Gastroesophageal sphincter (tissue), 4 donors: ENCODE data around the gene COL18A1. TPM values are rescaled to one million over a fixed set of nuclear protein-coding genes. Genes with fewer than 3 reads are reported as not detected.

Experiments used
- ATAC-seq: fragments of 150-250 bp; one replicate; pipeline ENCODE4 v1.9.1; 2016; ENCODE audit warnings: mild to moderate bottlenecking, moderate library complexity
- H3K27ac ChIP-seq, 4 donors: fragments of 200-600 bp; sonication (generic) in 3 of 4; 1 replicate in 3 of 4; 2 replicates in 1 of 4; pipeline ENCODE4 v1.5.1; 2016 to 2019
- H3K27me3 ChIP-seq: fragments of 200-600 bp; sonication (generic); one replicate; pipeline ENCODE4 v1.5.1; 2019
- H3K36me3 ChIP-seq, 2 donors: fragments of 200-600 bp; sonication (generic); one replicate each; pipeline ENCODE4 v1.5.1; 2019; ENCODE audit warnings: control low read depth in 1 of 2
- H3K4me1 ChIP-seq, 3 donors: fragments of 200-600 bp; sonication (generic); 1 replicate in 2 of 3; 2 replicates in 1 of 3; pipeline ENCODE4 v1.5.1; 2016 to 2019; ENCODE audit warnings: control low read depth in 2 of 3
- H3K4me3 ChIP-seq, 2 donors: fragments of 200-600 bp; sonication (generic); one replicate each; pipeline ENCODE4 v1.5.1; 2019; ENCODE audit warnings: mild to moderate bottlenecking in 1 of 2, moderate library complexity in 1 of 2
- H3K9me3 ChIP-seq, 3 donors: fragments of 200-600 bp; sonication (generic); one replicate each; pipeline ENCODE4 v1.5.1; 2017 to 2019; ENCODE audit warnings: control low read depth in 2 of 3
- EP300 ChIP-seq: sonication (generic); formaldehyde crosslinking; IDR thresholded peaks from one replicate; pipeline ENCODE4 v1.6.1; 2017; ENCODE audit warnings: antibody characterized with exemption, mild to moderate bottlenecking
- POLR2A ChIP-seq, 2 donors: fragments of 450-650 bp; IDR thresholded peaks; one replicate each; pipeline ENCODE4 v1.6.1; 2017; ENCODE audit warnings: antibody characterized with exemption in 2 of 2, mild to moderate bottlenecking in 2 of 2, moderate library complexity in 1 of 2
- POLR2AphosphoS5 ChIP-seq: sonication (generic); formaldehyde crosslinking; IDR thresholded peaks from one replicate; pipeline ENCODE4 v1.6.1; 2017; ENCODE audit warnings: antibody characterized with exemption
- WGBS, 2 donors: methylation state at CpG; one replicate each; pipeline ENCODE4 v1.1.5; 2018; ENCODE audit warnings: low coverage in 1 of 2; 5-methylcytosine and 5-hydroxymethylcytosine counted together
- total RNA-seq, 4 donors: library from RNA; depleted of rRNA; stranded (reverse); fragments of >200 nt; gene quantifications; one replicate each; pipeline ENCODE4 v1.1.0, GENCODE V29; 2016
- TF ChIP-seq, protein P1 (sequence below), 4 experiments: fragments of 200-600 bp in 2 of 4; fragments of 450-650 bp in 2 of 4; sonication (generic) in 1 of 4; IDR thresholded peaks; one replicate each; pipeline ENCODE4 v1.5.1; 2017 to 2019; ENCODE audit warnings: antibody characterized with exemption in 4 of 4, mild to moderate bottlenecking in 2 of 4, moderate library complexity in 2 of 4

COL18A1 gene
- total RNA-seq, 4 donors from 2014 or later, result 69.3 to 116 (median 78.4) TPM

DNA sequence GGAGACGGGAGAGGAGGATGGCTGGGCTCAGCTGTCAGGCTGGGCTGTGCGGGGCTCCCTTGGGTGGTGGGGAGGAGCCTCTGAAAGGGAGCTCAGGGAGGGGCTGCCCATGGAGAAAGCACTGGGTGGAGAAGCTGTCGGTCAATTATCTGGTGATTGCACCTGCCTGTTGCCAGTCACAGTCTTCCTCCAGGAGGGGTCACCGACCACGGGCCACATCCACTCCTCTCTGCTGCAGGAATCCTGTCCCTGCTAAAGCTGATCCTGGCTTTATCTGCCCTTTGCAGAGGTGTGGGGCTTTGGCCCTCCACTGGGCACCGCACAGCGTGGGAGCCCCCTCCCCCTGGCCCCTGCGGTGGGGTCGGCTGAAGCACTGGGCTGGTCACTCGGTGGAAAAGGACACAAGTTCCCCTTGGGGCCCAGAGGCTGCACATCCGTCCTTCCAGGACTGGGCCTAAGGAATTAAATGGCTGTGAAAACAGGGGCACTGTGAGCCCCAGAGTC lies 21.8 kb upstream of the COL18A1 start:
- ATAC-seq, result no peak
- peaks cover 0 to 21% (median 11%) of the 10 kb centered on the region in 3 donors for H3K4me1 ChIP-seq
- TF ChIP-seq EP300, result no peak
- no peak for TF ChIP-seq POLR2AphosphoS5
- TF ChIP-seq, protein P1, sequence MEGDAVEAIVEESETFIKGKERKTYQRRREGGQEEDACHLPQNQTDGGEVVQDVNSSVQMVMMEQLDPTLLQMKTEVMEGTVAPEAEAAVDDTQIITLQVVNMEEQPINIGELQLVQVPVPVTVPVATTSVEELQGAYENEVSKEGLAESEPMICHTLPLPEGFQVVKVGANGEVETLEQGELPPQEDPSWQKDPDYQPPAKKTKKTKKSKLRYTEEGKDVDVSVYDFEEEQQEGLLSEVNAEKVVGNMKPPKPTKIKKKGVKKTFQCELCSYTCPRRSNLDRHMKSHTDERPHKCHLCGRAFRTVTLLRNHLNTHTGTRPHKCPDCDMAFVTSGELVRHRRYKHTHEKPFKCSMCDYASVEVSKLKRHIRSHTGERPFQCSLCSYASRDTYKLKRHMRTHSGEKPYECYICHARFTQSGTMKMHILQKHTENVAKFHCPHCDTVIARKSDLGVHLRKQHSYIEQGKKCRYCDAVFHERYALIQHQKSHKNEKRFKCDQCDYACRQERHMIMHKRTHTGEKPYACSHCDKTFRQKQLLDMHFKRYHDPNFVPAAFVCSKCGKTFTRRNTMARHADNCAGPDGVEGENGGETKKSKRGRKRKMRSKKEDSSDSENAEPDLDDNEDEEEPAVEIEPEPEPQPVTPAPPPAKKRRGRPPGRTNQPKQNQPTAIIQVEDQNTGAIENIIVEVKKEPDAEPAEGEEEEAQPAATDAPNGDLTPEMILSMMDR (IDR thresholded peaks at IDR 0.05), result no peak
- TF ChIP-seq POLR2A (IDR thresholded peaks at IDR 0.05), result no peak
- H3K27me3 ChIP-seq, result peaks cover 5% of the 10 kb centered on the region
- H3K9me3 ChIP-seq, result no peaks in the 10 kb centered on the region
- WGBS, 2 donors, result 14% methylated on average over 1 of the region's 11 CpGs; no CpG with 5 or more reads in 1 of the 2 donors
- no peak overlapping the region for H3K4me3 ChIP-seq
- H3K27ac ChIP-seq, result no peak overlapping the region
- no peaks in the 10 kb centered on the region for H3K36me3 ChIP-seq

DNA sequence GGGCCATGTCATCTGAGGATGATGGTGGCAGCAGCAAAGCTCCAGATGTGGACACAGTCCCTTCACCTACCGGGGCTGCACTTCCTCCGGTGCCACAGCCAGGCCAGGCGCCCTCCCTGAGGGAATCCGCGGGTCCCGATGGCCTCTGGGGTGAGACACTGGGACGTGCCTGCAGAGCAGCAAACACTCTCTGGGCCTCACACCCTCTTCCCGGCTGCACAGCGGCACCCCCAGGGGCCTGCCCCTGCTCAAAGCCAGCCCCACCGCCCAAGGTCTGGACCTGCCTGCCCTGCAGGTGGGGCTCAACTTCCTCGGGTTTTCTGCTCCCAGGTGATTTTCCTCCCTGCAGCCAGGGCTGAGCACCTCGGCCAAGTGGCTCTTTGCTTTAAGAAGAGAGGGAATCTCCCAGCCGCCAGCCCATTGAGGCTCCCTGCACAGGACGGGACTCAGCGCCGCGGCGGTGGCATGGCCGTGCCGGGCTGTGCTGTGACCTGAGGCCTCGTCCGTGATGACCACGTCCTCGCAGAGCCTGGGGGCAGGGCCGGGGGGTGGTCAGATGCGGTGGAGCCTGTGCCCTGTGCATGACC lies 21.3 kb upstream of the COL18A1 start:
- Histone ChIP-seq H3K4me1 (peaks cover 0 to 21% (median 11%) of the 10 kb centered on the region in 3 donors), H3K27me3 (peaks cover 5% of the 10 kb centered on the region), H3K9me3 (no peaks in the 10 kb centered on the region), H3K36me3 (no peaks in the 10 kb centered on the region), H3K27ac (no peak overlapping the region), H3K4me3 (no peak overlapping the region)
- 51 to 90% methylated on average over 2 to 5 of the region's 26 CpGs for WGBS, 2 donors
- TF ChIP-seq POLR2AphosphoS5 (no peak), POLR2A (IDR thresholded peaks at IDR 0.05) (no peak), EP300 (no peak)
- TF ChIP-seq, protein P1 (IDR thresholded peaks at IDR 0.05), result no peak
- ATAC-seq, result no peak

DNA sequence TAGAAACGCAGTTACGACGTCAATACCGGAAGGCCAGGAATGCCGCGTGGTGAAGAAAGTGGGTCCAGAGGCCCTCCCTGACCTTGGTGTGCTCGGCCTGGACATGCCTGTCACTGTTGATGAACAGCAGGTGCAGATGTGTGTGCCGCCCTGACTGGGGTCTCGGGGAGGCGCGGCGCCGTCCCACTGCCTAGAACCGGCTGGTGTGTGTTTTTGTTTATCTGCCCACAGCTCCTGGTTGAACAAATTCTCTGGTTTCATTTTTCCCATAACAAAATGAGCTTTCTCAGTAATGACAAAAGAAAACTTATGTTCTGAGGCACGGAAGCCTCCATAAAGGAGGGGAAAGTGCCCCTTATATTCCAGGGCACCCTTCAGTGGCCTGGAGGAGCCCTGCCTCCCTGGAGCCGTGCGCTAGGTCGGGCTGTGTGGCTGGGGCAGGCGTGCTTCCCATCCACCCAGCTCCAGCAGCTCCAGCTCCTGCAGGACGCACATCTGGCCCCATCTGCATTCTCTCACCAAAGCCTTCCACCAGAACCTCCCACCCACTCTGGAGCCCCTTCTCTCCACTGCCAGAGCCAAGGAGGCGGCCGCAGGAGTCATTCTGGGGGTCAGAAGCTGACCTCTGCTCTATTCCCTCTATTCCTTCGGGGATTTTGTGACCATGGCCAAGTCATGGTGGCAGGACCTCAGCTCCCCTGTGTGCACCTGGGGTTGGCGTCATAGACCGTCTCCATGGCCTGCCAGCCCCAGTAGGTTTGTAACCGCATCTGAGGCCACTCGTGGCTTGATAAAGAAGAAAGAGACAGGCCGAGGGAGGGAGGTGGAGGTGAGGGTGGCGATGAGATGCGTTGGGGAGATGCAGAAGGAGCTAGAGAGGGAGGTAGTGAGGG lies 20.1 kb upstream of the COL18A1 start:
- ATAC-seq, result no peak
- Histone ChIP-seq H3K27ac (no peak overlapping the region), H3K9me3 (no peaks in the 10 kb centered on the region), H3K4me1 (peaks cover 0 to 21% (median 11%) of the 10 kb centered on the region in 3 donors), H3K4me3 (no peak overlapping the region), H3K36me3 (no peaks in the 10 kb centered on the region), H3K27me3 (peaks cover 5% of the 10 kb centered on the region)
- 74 to 98% methylated on average over 8 to 16 of the region's 30 CpGs for WGBS, 2 donors
- TF ChIP-seq POLR2AphosphoS5 (no peak), POLR2A (IDR thresholded peaks at IDR 0.05) (no peak), EP300 (no peak)
- TF ChIP-seq, protein P1 (IDR thresholded peaks at IDR 0.05), result no peak

DNA sequence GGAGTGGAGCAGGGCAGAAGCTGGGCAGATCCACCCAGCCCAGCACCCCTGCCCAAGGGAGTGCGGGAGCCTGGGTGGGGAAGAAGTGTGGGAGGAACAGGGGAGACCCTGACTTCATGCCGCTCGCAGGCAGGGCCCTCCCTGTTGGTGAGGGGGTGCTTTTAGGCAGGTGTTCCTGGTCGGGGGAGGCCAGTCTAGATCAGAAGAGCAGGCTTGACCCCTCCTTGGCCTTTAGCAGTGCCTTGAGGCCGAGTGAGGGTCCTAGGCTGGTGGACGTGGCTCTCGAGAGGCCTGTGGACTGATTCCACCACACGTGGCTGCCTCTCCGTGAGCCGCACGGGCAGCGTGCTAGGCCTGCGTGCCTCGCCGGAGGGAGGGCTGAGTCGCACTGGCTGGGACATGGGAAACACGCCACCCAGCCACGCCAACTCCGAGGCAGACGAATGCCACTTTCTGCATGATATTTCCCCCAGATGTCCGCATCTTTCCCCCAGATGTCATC lies 19.4 kb upstream of the COL18A1 start:
- Histone ChIP-seq H3K4me3 (no peak overlapping the region), H3K27me3 (peaks cover 10% of the 10 kb centered on the region), H3K36me3 (no peaks in the 10 kb centered on the region), H3K27ac (no peak overlapping the region), H3K9me3 (no peaks in the 10 kb centered on the region), H3K4me1 (peaks cover 0 to 21% (median 11%) of the 10 kb centered on the region in 3 donors)
- ATAC-seq, result no peak
- 93% methylated on average over 3 of the region's 21 CpGs; no CpG with 5 or more reads in 1 of the 2 donors for WGBS, 2 donors
- TF ChIP-seq POLR2AphosphoS5 (no peak), POLR2A (IDR thresholded peaks at IDR 0.05) (no peak), EP300 (no peak)
- TF ChIP-seq, protein P1 (IDR thresholded peaks at IDR 0.05), result no peak
